Ascending aorta (tissue), 2 donors: ENCODE measurements around the gene FAF1. TPM values are rescaled to one million over a fixed set of nuclear protein-coding genes. Genes with fewer than 3 reads are reported as not detected.

Experiments used
- DNase-seq, 2 donors: peaks; one replicate each; pipeline ENCODE4 v3.0.0-alpha.2; 2019; ENCODE audit warnings: low spot score in 2 of 2
- H3K27ac ChIP-seq, 2 donors: fragments of 200-600 bp; sonication (generic); one replicate each; pipeline ENCODE4 v1.5.1; 2016 to 2017; ENCODE audit warnings: mild to moderate bottlenecking in 1 of 2
- H3K27me3 ChIP-seq: fragments of 200-600 bp; sonication (generic); one replicate; pipeline ENCODE4 v1.5.1; 2017
- H3K36me3 ChIP-seq, 2 donors: fragments of 200-600 bp; sonication (generic); one replicate each; pipeline ENCODE4 v1.5.1; 2016
- H3K4me1 ChIP-seq, 2 donors: fragments of 200-600 bp; sonication (generic); one replicate each; pipeline ENCODE4 v1.5.1; 2016 to 2017; ENCODE audit warnings: mild to moderate bottlenecking in 1 of 2
- H3K4me3 ChIP-seq, 2 donors: fragments of 200-600 bp; sonication (generic); one replicate each; pipeline ENCODE4 v1.5.1; 2016 to 2017; ENCODE audit warnings: mild to moderate bottlenecking in 1 of 2
- H3K9me3 ChIP-seq, 2 donors: fragments of 200-600 bp; sonication (generic); one replicate each; pipeline ENCODE4 v1.5.1; 2016
- CTCF ChIP-seq, 3 experiments: fragments of 200-600 bp in 2 of 3; fragments of 450-650 bp in 1 of 3; sonication (generic) in 2 of 3; IDR thresholded peaks; one replicate each; pipeline ENCODE4 v1.5.1; 2016 to 2019; ENCODE audit warnings: antibody characterized with exemption in 3 of 3, mild to moderate bottlenecking in 1 of 3, moderate library complexity in 1 of 3
- intact Hi-C: fragments of 100-400 bp; cut with DNase I; formaldehyde crosslinking; loops from one replicate; pipeline ENCODE4 v1.15.1; 2023
- total RNA-seq: library from RNA; depleted of rRNA; stranded (reverse); fragments of >200 nt; gene quantifications from one replicate; pipeline ENCODE4 v1.1.0, GENCODE V29; 2016

The FAF1 gene
- total RNA-seq, 1 donor from 2014 or later = 16.4 TPM

DNA sequence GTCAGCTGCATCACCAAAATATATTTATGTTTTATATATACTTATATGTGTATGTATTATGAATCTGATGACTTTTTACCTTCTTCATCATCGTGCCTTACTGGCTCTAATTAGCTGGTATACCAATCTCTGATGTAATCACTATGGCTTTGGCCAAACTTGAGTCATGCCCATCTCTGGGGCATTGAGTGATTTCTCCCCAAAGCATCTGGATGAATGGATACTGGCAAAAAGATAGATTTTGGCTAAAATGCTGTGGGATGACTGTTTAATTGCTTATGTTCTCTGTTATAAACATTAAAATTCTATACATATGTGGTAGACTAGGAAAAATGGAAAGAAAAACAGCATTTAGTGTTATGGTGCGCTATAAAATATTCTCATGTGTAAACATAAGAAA, 29.6 kb upstream of the FAF1 start:
- Histone ChIP-seq H3K27me3 (no peaks in the 10 kb centered on the region), H3K9me3 (no peaks in the 10 kb centered on the region), H3K4me1 (no peaks in the 10 kb centered on the region), H3K4me3 (no peak overlapping the region), H3K36me3 (no peaks in the 10 kb centered on the region), H3K27ac (no peak overlapping the region)
- no peak for TF ChIP-seq CTCF (IDR thresholded peaks at IDR 0.05)
- no peak for DNase-seq
- intact Hi-C loops = loop anchor here (5.0 to 10.0 kb wide), 2 partner anchors 52 to 525 kb away; partner anchors contain the start of gene EPS15

DNA sequence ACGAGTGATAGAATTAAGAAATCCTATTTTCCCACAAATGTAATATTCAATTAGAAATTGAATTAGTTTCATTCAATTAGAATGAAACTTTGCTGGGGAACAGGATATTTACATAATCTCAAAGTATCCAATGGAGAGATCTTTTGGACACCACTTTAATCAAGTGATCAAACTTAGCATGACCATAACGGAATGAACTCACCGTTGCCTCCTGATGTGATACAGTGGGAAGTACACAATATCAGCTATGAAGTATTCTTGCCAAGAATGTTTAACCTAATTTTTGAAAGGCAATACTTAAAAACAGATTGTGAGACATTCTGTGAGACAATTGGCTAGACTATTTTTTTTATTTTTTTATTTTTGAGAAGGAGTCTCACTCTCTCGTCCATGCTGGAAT, 26.6 kb upstream of the FAF1 start:
- Histone ChIP-seq H3K36me3 (no peaks in the 10 kb centered on the region), H3K4me1 (no peaks in the 10 kb centered on the region), H3K9me3 (no peaks in the 10 kb centered on the region), H3K27me3 (no peaks in the 10 kb centered on the region), H3K27ac (no peak overlapping the region), H3K4me3 (no peak overlapping the region)
- DNase-seq = no peak
- intact Hi-C loops = loop anchor here (5.0 to 10.0 kb wide), 2 partner anchors 49 to 528 kb away; partner anchors contain the start of gene EPS15
- no peak for TF ChIP-seq CTCF (IDR thresholded peaks at IDR 0.05)

DNA sequence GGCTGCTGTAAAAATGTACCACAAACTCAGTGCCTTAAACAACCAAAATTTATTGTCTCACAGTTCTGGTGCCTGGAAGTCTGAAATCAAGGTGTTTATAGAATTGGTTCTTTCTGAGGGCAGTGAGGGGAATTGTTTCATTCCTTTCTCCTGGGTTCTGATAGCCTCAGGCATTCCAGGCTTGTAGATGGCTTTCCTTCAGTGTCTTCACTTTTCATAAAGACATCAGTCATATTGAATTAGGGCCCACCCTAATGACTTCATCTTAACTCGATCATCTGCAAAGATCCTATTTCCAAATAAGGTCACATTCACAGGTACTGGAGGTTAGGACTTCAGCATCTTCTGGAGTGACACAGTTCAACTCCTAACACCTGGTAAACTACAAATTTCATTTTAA, 25.0 kb upstream of the FAF1 start:
- intact Hi-C loops = loop anchor here (5.0 to 10.0 kb wide), 2 partner anchors 48 to 530 kb away; partner anchors contain the start of gene EPS15
- Histone ChIP-seq H3K9me3 (no peaks in the 10 kb centered on the region), H3K4me3 (peak overlapping the region in 1 of 2 donors; percentile 37), H3K27ac (peak overlapping the region; percentile 58 to 60), H3K36me3 (no peaks in the 10 kb centered on the region), H3K27me3 (no peaks in the 10 kb centered on the region), H3K4me1 (no peaks in the 10 kb centered on the region)
- DNase-seq = no peak
- no peak for TF ChIP-seq CTCF (IDR thresholded peaks at IDR 0.05)

GRCh38 chr1:50983219-50983802, 23.2 kb upstream of the FAF1 start:
- intact Hi-C loops = loop anchor here (10.0 kb wide), 1 partner anchor 531 kb away; the partner anchor contains the start of gene EPS15
- Histone ChIP-seq H3K4me3 (peak overlapping the region in 1 of 2 donors; percentile 3), H3K9me3 (no peaks in the 10 kb centered on the region), H3K4me1 (no peaks in the 10 kb centered on the region), H3K27ac (peak overlapping the region; percentile 4 to 19), H3K36me3 (no peaks in the 10 kb centered on the region), H3K27me3 (no peaks in the 10 kb centered on the region)
- TF ChIP-seq CTCF (IDR thresholded peaks at IDR 0.05) = no peak
- no peak for DNase-seq

GRCh38 chr1:50982611-50983010, 22.5 kb upstream of the FAF1 start:
- H3K4me1 ChIP-seq = no peaks in the 10 kb centered on the region
- no peak for DNase-seq
- H3K27me3 ChIP-seq = no peaks in the 10 kb centered on the region
- H3K4me3 ChIP-seq = peak overlapping the region in 1 of 2 donors; percentile 47
- intact Hi-C loops = loop anchor here (10.0 kb wide), 1 partner anchor 532 kb away; the partner anchor contains the start of gene EPS15
- peak overlapping the region in 1 of 2 donors; percentile 15 for H3K27ac ChIP-seq
- H3K9me3 ChIP-seq = no peaks in the 10 kb centered on the region
- TF ChIP-seq CTCF (IDR thresholded peaks at IDR 0.05) = no peak
- H3K36me3 ChIP-seq = no peaks in the 10 kb centered on the region
